MM.1S (cell line): ENCODE results near the gene CEBPE.

Source experiments
- DNase-seq: peaks from one replicate; pipeline ENCODE4 v3.0.0-alpha.2; 2015
- H2AFZ ChIP-seq: fragments of 300-600 bp; sonication (generic); 2 replicates; pipeline ENCODE4 v1.6.0; 2016; ENCODE audit warnings: antibody characterized with exemption, low read length
- H3F3A ChIP-seq: fragments of 300-600 bp; sonication (generic); 2 replicates; pipeline ENCODE4 v1.6.1; 2016; ENCODE audit warnings: mild to moderate bottlenecking, antibody characterized with exemption, low read length, moderate library complexity, mixed read lengths; ENCODE audit not compliant: insufficient read depth
- H3K27ac ChIP-seq: fragments of 300-600 bp; sonication (generic); 2 replicates; pipeline ENCODE4 v1.5.1; 2016; ENCODE audit warnings: mild to moderate bottlenecking, low read length
- H3K27me3 ChIP-seq: fragments of 300-600 bp; sonication (generic); replicated peaks from 2 replicates; pipeline ENCODE4 v1.6.0; 2016; ENCODE audit warnings: low read length; ENCODE audit not compliant: insufficient read depth
- H3K36me3 ChIP-seq: fragments of 300-600 bp; sonication (generic); replicated peaks from 2 replicates; pipeline ENCODE4 v1.6.1; 2016; ENCODE audit warnings: mild to moderate bottlenecking, low read length, mixed read lengths; ENCODE audit not compliant: insufficient read depth
- H3K4me1 ChIP-seq: fragments of 300-600 bp; sonication (generic); 2 replicates; pipeline ENCODE4 v1.6.1; 2016; ENCODE audit warnings: low read length, mixed read lengths
- H3K4me2 ChIP-seq: fragments of 300-600 bp; sonication (generic); 2 replicates; pipeline ENCODE4 v1.6.0; 2016; ENCODE audit warnings: low read depth, low read length
- H3K4me3 ChIP-seq: fragments of 300-600 bp; sonication (generic); 2 replicates; pipeline ENCODE4 v1.5.1; 2016; ENCODE audit warnings: low read length, mixed read lengths
- H3K79me2 ChIP-seq: fragments of 300-600 bp; sonication (generic); 2 replicates; pipeline ENCODE4 v1.6.1; 2016; ENCODE audit warnings: mixed run types, low read length, mixed read lengths
- H3K9ac ChIP-seq: fragments of 300-600 bp; sonication (generic); 2 replicates; pipeline ENCODE4 v1.6.1; 2016; ENCODE audit warnings: low read length, mixed read lengths
- H3K9me2 ChIP-seq: fragments of 300-600 bp; sonication (generic); replicated peaks from 2 replicates; pipeline ENCODE4 v1.6.1; 2016; ENCODE audit warnings: mild to moderate bottlenecking, low read length, mixed read lengths; ENCODE audit not compliant: insufficient read depth
- H3K9me3 ChIP-seq: fragments of 300-600 bp; sonication (generic); replicated peaks from 2 replicates; pipeline ENCODE4 v1.6.1; 2016; ENCODE audit warnings: mild to moderate bottlenecking, low read length, mixed read lengths; ENCODE audit not compliant: insufficient read depth
- H4K20me1 ChIP-seq: fragments of 300-600 bp; sonication (generic); 2 replicates; pipeline ENCODE4 v1.6.1; 2016; ENCODE audit warnings: mild to moderate bottlenecking, low read length, moderate library complexity, mixed read lengths; ENCODE audit not compliant: insufficient read depth
- CTCF ChIP-seq: fragments of 300-600 bp; sonication (generic); IDR thresholded peaks from 2 replicates; pipeline ENCODE4 v1.5.1; 2016; ENCODE audit warnings: antibody characterized with exemption, low read length, mixed read lengths
- EZH2 ChIP-seq: fragments of 300-600 bp; sonication (generic); optimal IDR thresholded peaks from 2 replicates; pipeline ENCODE3; 2017; ENCODE audit warnings: low read depth, mild to moderate bottlenecking, antibody characterized with exemption, low read length, mixed read lengths
- EZH2phosphoT487 ChIP-seq: fragments of 300-600 bp; sonication (generic); IDR thresholded peaks from 2 replicates; pipeline ENCODE4 v1.6.1; 2018; ENCODE audit warnings: antibody characterized with exemption, low read length

Gene CEBPE

GRCh38 chr14:23125933-23126524, 7.0 kb upstream of the CEBPE start:
- Histone ChIP-seq H2AFZ (no peak overlapping the region), H3K4me1 (peaks cover 10% of the 10 kb centered on the region), H3K79me2 (no peaks in the 10 kb centered on the region), H3K9me3 (no peaks in the 10 kb centered on the region), H4K20me1 (no peaks in the 10 kb centered on the region), H3K9ac (no peak overlapping the region), H3K4me3 (no peak overlapping the region), H3K9me2 (no peaks in the 10 kb centered on the region), H3K27ac (no peak overlapping the region), H3K4me2 (no peak overlapping the region), H3K36me3 (no peaks in the 10 kb centered on the region), H3F3A (peaks cover 4% of the 10 kb centered on the region; the same call in 1 of the 2 replicates), H3K27me3 (no peaks in the 10 kb centered on the region)
- no peak for DNase-seq
- TF ChIP-seq EZH2, result no peak
- TF ChIP-seq CTCF, result no peak
- TF ChIP-seq EZH2phosphoT487, result no peak

- no peaks in the 10 kb centered on the region for H3K79me2 ChIP-seq
- DNase-seq, result no peak
- no peaks in the 10 kb centered on the region for H3K27me3 ChIP-seq
- H3K4me2 ChIP-seq, result no peak overlapping the region
- no peak overlapping the region for H3K9ac ChIP-seq
- no peaks in the 10 kb centered on the region for H3K9me2 ChIP-seq
- H3K9me3 ChIP-seq, result no peaks in the 10 kb centered on the region
- H3K4me1 ChIP-seq, result peaks cover 11% of the 10 kb centered on the region
- H4K20me1 ChIP-seq, result no peaks in the 10 kb centered on the region
- H3K4me3 ChIP-seq, result no peak overlapping the region
- H3K36me3 ChIP-seq, result no peaks in the 10 kb centered on the region
- H3F3A ChIP-seq, result peaks cover 5% of the 10 kb centered on the region; the same call in 1 of the 2 replicates
- TF ChIP-seq EZH2, result no peak
- no peak for TF ChIP-seq EZH2phosphoT487
- TF ChIP-seq CTCF, result no peak
- no peak overlapping the region for H3K27ac ChIP-seq
- no peak overlapping the region for H2AFZ ChIP-seq
These were observed 6.0 kb upstream of the CEBPE start for GRCh38 chr14:23125011-23125410.

- Histone ChIP-seq H3F3A (peaks cover 5% of the 10 kb centered on the region; the same call in 1 of the 2 replicates), H3K27ac (no peak overlapping the region), H3K4me1 (peaks cover 11% of the 10 kb centered on the region), H3K4me3 (no peak overlapping the region), H3K36me3 (no peaks in the 10 kb centered on the region), H3K9me3 (no peaks in the 10 kb centered on the region), H3K9me2 (no peaks in the 10 kb centered on the region), H3K27me3 (no peaks in the 10 kb centered on the region), H2AFZ (no peak overlapping the region), H3K4me2 (no peak overlapping the region), H4K20me1 (no peaks in the 10 kb centered on the region), H3K79me2 (no peaks in the 10 kb centered on the region), H3K9ac (no peak overlapping the region)
- TF ChIP-seq EZH2phosphoT487 (no peak), CTCF (no peak), EZH2 (no peak)
- no peak for DNase-seq
These were observed 5.4 kb upstream of the CEBPE start for GRCh38 chr14:23124337-23124954.
